ENCODE results near the gene CCDC9. TPM values are rescaled to one million over a fixed set of nuclear protein-coding genes. Genes with fewer than 3 reads are reported as not detected.

The CCDC9 gene
- total RNA-seq, 1 donor, result 11.5 TPM

GRCh38 chr19:47229676-47230053 is 26.7 kb upstream of the CCDC9 start:
- H3K4me1 ChIP-seq (ENCODE audit: insufficient read depth, low read length), result peaks cover 58% of the 10 kb centered on the region
- peak overlapping the region; percentile 63 for H3K4me3 ChIP-seq (ENCODE audit: low read length)
- no peaks in the 10 kb centered on the region for H3K9me3 ChIP-seq (ENCODE audit: low read depth, low read length)
- H3K27me3 ChIP-seq (ENCODE audit: insufficient read depth, low read length), result no peaks in the 10 kb centered on the region

GRCh38 chr19:47230054-47230920 is 26.0 kb upstream of the CCDC9 start:
- H3K9me3 ChIP-seq (ENCODE audit: low read depth, low read length), result no peaks in the 10 kb centered on the region
- H3K4me3 ChIP-seq (ENCODE audit: low read length), result peak overlapping the region; percentile 63
- H3K27me3 ChIP-seq (ENCODE audit: insufficient read depth, low read length), result no peaks in the 10 kb centered on the region
- H3K4me1 ChIP-seq (ENCODE audit: insufficient read depth, low read length), result peaks cover 58% of the 10 kb centered on the region

GRCh38 chr19:47230921-47231214 is 25.5 kb upstream of the CCDC9 start, which contains the start of gene BBC3:
Gene BBC3, minus strand, starts transcription at chr19:47231199. Its CDS starts 2,768 bp downstream, at chr19:47228431.
- no peaks in the 10 kb centered on the region for H3K27me3 ChIP-seq (ENCODE audit: insufficient read depth, low read length)
- peak within 1 kb of the TSS; percentile 63 for H3K4me3 ChIP-seq (ENCODE audit: low read length)
- H3K9me3 ChIP-seq (ENCODE audit: low read depth, low read length), result no peaks in the 10 kb centered on the region
- H3K4me1 ChIP-seq (ENCODE audit: insufficient read depth, low read length), result peaks cover 52% of the 10 kb centered on the region

- no peaks in the 10 kb centered on the region for H3K27me3 ChIP-seq (ENCODE audit: insufficient read depth, low read length)
- H3K4me3 ChIP-seq (ENCODE audit: low read length), result peak overlapping the region; percentile 31
- no peaks in the 10 kb centered on the region for H3K9me3 ChIP-seq (ENCODE audit: low read depth, low read length)
- peaks cover 51% of the 10 kb centered on the region for H3K4me1 ChIP-seq (ENCODE audit: insufficient read depth, low read length)
Observed at GRCh38 chr19:47231215-47232054, 24.9 kb upstream of the CCDC9 start.

GRCh38 chr19:47232422-47233211 is 23.7 kb upstream of the CCDC9 start:
- Histone ChIP-seq H3K4me1 (ENCODE audit: insufficient read depth, low read length) (peaks cover 39% of the 10 kb centered on the region), H3K4me3 (ENCODE audit: low read length) (no peak overlapping the region)

GRCh38 chr19:47236072-47236675 is 20.2 kb upstream of the CCDC9 start:
- H3K27me3 ChIP-seq (ENCODE audit: insufficient read depth, low read length), result peaks cover 23% of the 10 kb centered on the region
- no peaks in the 10 kb centered on the region for H3K9me3 ChIP-seq (ENCODE audit: low read depth, low read length)
- no peak overlapping the region for H3K4me3 ChIP-seq (ENCODE audit: low read length)
- H3K4me1 ChIP-seq (ENCODE audit: insufficient read depth, low read length), result peaks cover 38% of the 10 kb centered on the region

More at GRCh38 chr19:47232422-47233211, 23.7 kb upstream of the CCDC9 start:
- H3K9me3 ChIP-seq (ENCODE audit: low read depth, low read length), result no peaks in the 10 kb centered on the region
- peaks cover 2% of the 10 kb centered on the region for H3K27me3 ChIP-seq (ENCODE audit: insufficient read depth, low read length)

- no peaks in the 10 kb centered on the region for H3K9me3 ChIP-seq (ENCODE audit: low read depth, low read length)
- peaks cover 37% of the 10 kb centered on the region for H3K27me3 ChIP-seq (ENCODE audit: insufficient read depth, low read length)
- H3K4me1 ChIP-seq (ENCODE audit: insufficient read depth, low read length), result peaks cover 43% of the 10 kb centered on the region
- no peak overlapping the region for H3K4me3 ChIP-seq (ENCODE audit: low read length)
Observed at GRCh38 chr19:47239152-47239551, 17.2 kb upstream of the CCDC9 start.

GRCh38 chr19:47239610-47240296 is 16.6 kb upstream of the CCDC9 start:
- H3K27me3 ChIP-seq (ENCODE audit: insufficient read depth, low read length), result peaks cover 37% of the 10 kb centered on the region
- no peak overlapping the region for H3K4me3 ChIP-seq (ENCODE audit: low read length)
- H3K9me3 ChIP-seq (ENCODE audit: low read depth, low read length), result no peaks in the 10 kb centered on the region
- H3K4me1 ChIP-seq (ENCODE audit: insufficient read depth, low read length), result peaks cover 49% of the 10 kb centered on the region

GRCh38 chr19:47240556-47240955 is 15.8 kb upstream of the CCDC9 start:
- H3K4me1 ChIP-seq (ENCODE audit: insufficient read depth, low read length), result peaks cover 51% of the 10 kb centered on the region
- no peak overlapping the region for H3K4me3 ChIP-seq (ENCODE audit: low read length)
- H3K27me3 ChIP-seq (ENCODE audit: insufficient read depth, low read length), result peaks cover 37% of the 10 kb centered on the region
- H3K9me3 ChIP-seq (ENCODE audit: low read depth, low read length), result no peaks in the 10 kb centered on the region

- Histone ChIP-seq H3K27me3 (ENCODE audit: insufficient read depth, low read length) (peaks cover 37% of the 10 kb centered on the region), H3K4me1 (ENCODE audit: insufficient read depth, low read length) (peaks cover 51% of the 10 kb centered on the region), H3K4me3 (ENCODE audit: low read length) (no peak overlapping the region), H3K9me3 (ENCODE audit: low read depth, low read length) (no peaks in the 10 kb centered on the region)
Observed at GRCh38 chr19:47240996-47241918, 15.1 kb upstream of the CCDC9 start.

- Histone ChIP-seq H3K27me3 (ENCODE audit: insufficient read depth, low read length) (peaks cover 37% of the 10 kb centered on the region), H3K9me3 (ENCODE audit: low read depth, low read length) (no peaks in the 10 kb centered on the region), H3K4me3 (ENCODE audit: low read length) (no peak overlapping the region), H3K4me1 (ENCODE audit: insufficient read depth, low read length) (peaks cover 51% of the 10 kb centered on the region)
Observed at GRCh38 chr19:47241919-47242577, 14.3 kb upstream of the CCDC9 start.

- Histone ChIP-seq H3K4me3 (ENCODE audit: low read length) (no peak overlapping the region), H3K4me1 (ENCODE audit: insufficient read depth, low read length) (peaks cover 51% of the 10 kb centered on the region), H3K27me3 (ENCODE audit: insufficient read depth, low read length) (peaks cover 35% of the 10 kb centered on the region), H3K9me3 (ENCODE audit: low read depth, low read length) (no peaks in the 10 kb centered on the region)
Observed at GRCh38 chr19:47243364-47243775, 13.0 kb upstream of the CCDC9 start.

Data from mononuclear cell (primary cell).